Esophagus muscularis mucosa (tissue), 4 donors: ENCODE results near the gene DBNL. TPM values are rescaled to one million over a fixed set of nuclear protein-coding genes. Genes with fewer than 3 reads are reported as not detected.

Experiments used
- DNase-seq: peaks from one replicate; pipeline ENCODE4 v3.0.0-alpha.2; 2017; ENCODE audit errors: extremely low spot score
- H3K27ac ChIP-seq, 4 donors: fragments of 200-600 bp; sonication (generic); replicated peaks in 1 of 4; 1 replicate in 3 of 4; 2 replicates in 1 of 4; pipeline ENCODE4 v1.5.1; 2016 to 2019; ENCODE audit warnings: mild to moderate bottlenecking in 1 of 4
- H3K27me3 ChIP-seq, 4 donors: fragments of 200-600 bp; sonication (generic); one replicate each; pipeline versions ENCODE4 v1.5.1 to v1.6.0; 2016 to 2019
- H3K36me3 ChIP-seq, 4 donors: fragments of 200-600 bp; sonication (generic); one replicate each; pipeline ENCODE4 v1.5.1; 2016 to 2019
- H3K4me1 ChIP-seq, 4 donors: fragments of 200-600 bp; sonication (generic); one replicate each; pipeline ENCODE4 v1.5.1; 2016 to 2019
- H3K4me3 ChIP-seq, 4 donors: fragments of 200-600 bp; sonication (generic); 1 replicate in 2 of 4; 2 replicates in 2 of 4; pipeline ENCODE4 v1.5.1; 2016 to 2019; ENCODE audit warnings: mild to moderate bottlenecking in 4 of 4, moderate library complexity in 1 of 4
- H3K9me3 ChIP-seq, 4 donors: fragments of 200-600 bp; sonication (generic); 1 replicate in 3 of 4; 2 replicates in 1 of 4; pipeline ENCODE4 v1.5.1; 2016 to 2019
- CTCF ChIP-seq, 3 experiments: fragments of 200-600 bp in 2 of 3; fragments of 450-650 bp in 1 of 3; sonication (generic) in 2 of 3; IDR thresholded peaks; one replicate each; pipeline ENCODE4 v1.5.1; 2017 to 2019; ENCODE audit warnings: antibody characterized with exemption in 3 of 3, mild to moderate bottlenecking in 2 of 3, moderate library complexity in 1 of 3
- EP300 ChIP-seq: sonication (generic); formaldehyde crosslinking; IDR thresholded peaks from one replicate; pipeline ENCODE4 v1.6.1; 2017; ENCODE audit warnings: antibody characterized with exemption
- POLR2A ChIP-seq: fragments of 450-650 bp; IDR thresholded peaks from one replicate; pipeline ENCODE4 v1.6.1; 2017; ENCODE audit warnings: antibody characterized with exemption, moderate library complexity, mild to moderate bottlenecking, low read depth
- POLR2AphosphoS5 ChIP-seq, 2 donors: sonication (generic); formaldehyde crosslinking; IDR thresholded peaks; one replicate each; pipeline ENCODE4 v1.6.1; 2017; ENCODE audit warnings: antibody characterized with exemption in 2 of 2
- WGBS: methylation state at CpG from one replicate; pipeline ENCODE4 v1.1.5; 2018; 5-methylcytosine and 5-hydroxymethylcytosine counted together
- intact Hi-C: fragments of 100-400 bp; cut with DNase I; formaldehyde crosslinking; loops from one replicate; pipeline ENCODE4 v1.15.1; 2023
- total RNA-seq, 4 donors: library from RNA; depleted of rRNA; stranded (reverse); fragments of >200 nt; gene quantifications; one replicate each; pipeline versions ENCODE4 v1.1.0 to v1.2.1, GENCODE V29; 2016

The DBNL gene
- total RNA-seq, 4 donors from 2014 or later = 93.9 to 122 (median 115) TPM

GRCh38 chr7:44099669-44100068 is 55.2 kb downstream of the DBNL start:
- H3K27ac ChIP-seq = peak overlapping the region; percentile 78 to 94 (median 90)
- intact Hi-C loops = no loop called here
- no peaks in the 10 kb centered on the region for H3K9me3 ChIP-seq
- TF ChIP-seq EP300 = no peak
- TF ChIP-seq CTCF (IDR thresholded peaks at IDR 0.05) = no peak
- TF ChIP-seq POLR2AphosphoS5 (IDR thresholded peaks at IDR 0.05) = no peak
- no peak for TF ChIP-seq POLR2A
- no peak overlapping the region for H3K4me3 ChIP-seq
- DNase-seq = no peak
- no peaks in the 10 kb centered on the region for H3K27me3 ChIP-seq
- 54% methylated on average over 4 of the region's 4 CpGs for WGBS
- peaks cover 10 to 50% (median 46%) of the 10 kb centered on the region in 4 donors for H3K4me1 ChIP-seq
- H3K36me3 ChIP-seq = no peaks in the 10 kb centered on the region

GRCh38 chr7:44100458-44101302 is 56.2 kb downstream of the DBNL start:
- DNase-seq = no peak
- TF ChIP-seq CTCF (IDR thresholded peaks at IDR 0.05) = peak in 1 of 3 experiments; percentile 4
- TF ChIP-seq POLR2AphosphoS5 (IDR thresholded peaks at IDR 0.05) = no peak

GRCh38 chr7:44101303-44101965 is 56.9 kb downstream of the DBNL start:
- H3K27me3 ChIP-seq = no peaks in the 10 kb centered on the region
- H3K4me1 ChIP-seq = peaks cover 23 to 56% (median 51%) of the 10 kb centered on the region in 4 donors
- intact Hi-C loops = no loop called here
- H3K36me3 ChIP-seq = peaks cover 0 to 1% (median 0%) of the 10 kb centered on the region in 4 donors
- no peak overlapping the region for H3K4me3 ChIP-seq
- H3K9me3 ChIP-seq = no peaks in the 10 kb centered on the region
- WGBS = 100% methylated on average over 1 of the region's 3 CpGs
- H3K27ac ChIP-seq = peak overlapping the region; percentile 78 to 94 (median 90)
- TF ChIP-seq POLR2AphosphoS5 (IDR thresholded peaks at IDR 0.05) (no peak), CTCF (IDR thresholded peaks at IDR 0.05) (no peak), EP300 (no peak), POLR2A (no peak)
- DNase-seq = no peak

More at GRCh38 chr7:44100458-44101302, 56.2 kb downstream of the DBNL start:
- Histone ChIP-seq H3K4me1 (peaks cover 17 to 50% (median 46%) of the 10 kb centered on the region in 4 donors), H3K9me3 (no peaks in the 10 kb centered on the region), H3K27me3 (no peaks in the 10 kb centered on the region), H3K4me3 (no peak overlapping the region), H3K27ac (peak overlapping the region; percentile 78 to 94 (median 90)), H3K36me3 (no peaks in the 10 kb centered on the region)
- WGBS = 52% methylated on average over 6 of the region's 10 CpGs
- intact Hi-C loops = no loop called here

- TF ChIP-seq EP300 = no peak
- TF ChIP-seq CTCF (IDR thresholded peaks at IDR 0.05) = no peak
- TF ChIP-seq POLR2A = no peak
- peak; percentile 14 to 55 for TF ChIP-seq POLR2AphosphoS5 (IDR thresholded peaks at IDR 0.05)
- Histone ChIP-seq H3K27ac (peak overlapping the region; percentile 78 to 94 (median 90)), H3K9me3 (no peaks in the 10 kb centered on the region), H3K4me3 (no peak overlapping the region), H3K27me3 (no peaks in the 10 kb centered on the region), H3K36me3 (peaks cover 0 to 9% (median 2%) of the 10 kb centered on the region in 4 donors), H3K4me1 (peaks cover 27 to 64% (median 58%) of the 10 kb centered on the region in 4 donors)
- intact Hi-C loops = no loop called here
- DNase-seq = no peak
- WGBS = 87% methylated on average over 12 of the region's 14 CpGs
Measured at GRCh38 chr7:44101966-44102845, 57.7 kb downstream of the DBNL start.
